OCI-M2 (cell line): ENCODE data around the gene STX11.

Experiments
- DNase-seq: peaks from one replicate; lab custom pipeline; 2025; ENCODE audit not compliant: unreplicated experiment; lab: John Stamatoyannopoulos, UW

STX11 gene

DNA sequence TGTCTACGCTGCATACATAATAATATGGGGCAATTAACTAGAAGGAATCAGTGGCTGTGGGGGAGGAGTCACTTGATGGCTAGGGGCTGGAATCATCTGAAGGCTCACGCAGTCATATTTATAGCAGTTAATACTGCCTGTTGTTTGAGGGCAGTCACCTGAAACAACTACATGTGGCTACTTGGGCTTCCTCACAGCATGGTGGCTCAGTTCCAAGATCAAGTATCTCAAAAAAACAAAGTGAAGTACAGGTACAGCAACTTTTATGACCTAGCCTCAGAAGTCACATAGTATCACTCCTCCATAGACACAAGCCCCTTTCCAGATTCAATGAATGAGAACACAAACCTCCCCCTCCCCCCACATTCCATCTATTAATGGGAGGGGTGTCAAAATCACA is 63.7 kb downstream of the STX11 start:
- no peak for DNase-seq

DNA sequence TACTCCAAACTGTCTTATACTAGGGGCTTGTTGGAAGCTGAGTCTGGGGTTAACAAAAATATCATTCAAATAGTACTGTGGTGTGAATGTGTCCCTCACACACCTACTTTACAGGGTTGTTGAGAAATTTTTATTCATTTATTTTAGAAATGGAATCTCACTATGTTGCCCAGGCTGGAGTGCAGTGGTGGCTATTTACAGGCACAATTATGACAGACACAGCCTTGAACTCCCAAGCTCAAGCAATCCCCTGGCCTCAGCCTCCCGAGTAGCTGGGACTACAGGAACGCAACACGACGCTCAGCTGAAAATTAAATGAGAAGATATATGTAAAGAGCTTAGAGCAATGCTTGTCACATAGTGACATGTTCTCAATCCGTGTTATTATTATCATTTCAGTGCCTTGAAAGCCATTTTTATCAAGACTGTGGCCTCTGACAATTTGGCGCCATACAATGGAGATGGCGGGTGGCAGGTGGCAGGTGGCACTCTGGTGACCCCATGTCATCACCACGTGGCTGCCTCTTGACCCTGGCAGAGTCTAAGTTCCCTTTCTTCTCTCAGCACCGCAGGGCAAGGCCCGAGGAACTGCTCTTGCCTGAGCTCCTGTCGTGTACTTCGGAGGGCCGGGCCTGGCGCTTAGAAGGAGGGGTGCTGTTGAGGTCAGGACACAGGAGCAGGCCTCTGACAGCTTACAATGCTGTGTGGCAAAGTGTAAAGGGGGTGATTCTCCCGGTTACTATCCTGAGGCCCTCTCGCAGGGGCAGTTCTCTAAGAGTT is 64.5 kb downstream of the STX11 start:
- DNase-seq, result no peak

DNA sequence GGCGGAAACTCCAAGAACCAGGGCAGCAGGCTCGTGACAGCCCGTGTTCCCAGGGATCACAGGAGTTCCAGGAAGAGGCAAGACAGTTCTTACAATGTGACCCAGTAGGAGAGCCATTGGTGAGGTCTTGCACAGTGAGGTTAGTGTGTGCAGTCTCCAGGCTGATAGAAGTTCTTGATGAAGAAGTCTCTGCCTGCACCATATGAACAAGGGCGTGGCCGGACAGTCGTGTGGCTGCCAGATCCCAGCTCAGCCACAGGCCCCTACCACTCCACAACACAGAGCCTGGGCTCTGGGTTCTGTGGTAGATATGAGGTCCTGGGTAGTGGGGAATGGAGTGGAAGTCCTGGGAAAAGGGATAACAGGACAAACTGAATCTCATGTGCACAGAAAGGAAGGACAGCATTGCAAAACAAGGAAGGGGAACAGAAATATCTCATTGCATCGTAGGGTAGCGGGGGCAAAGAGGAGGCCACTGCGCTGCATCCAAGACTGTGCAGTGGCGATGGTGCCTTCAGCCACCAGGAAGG is 65.2 kb downstream of the STX11 start:
- no peak for DNase-seq

DNA sequence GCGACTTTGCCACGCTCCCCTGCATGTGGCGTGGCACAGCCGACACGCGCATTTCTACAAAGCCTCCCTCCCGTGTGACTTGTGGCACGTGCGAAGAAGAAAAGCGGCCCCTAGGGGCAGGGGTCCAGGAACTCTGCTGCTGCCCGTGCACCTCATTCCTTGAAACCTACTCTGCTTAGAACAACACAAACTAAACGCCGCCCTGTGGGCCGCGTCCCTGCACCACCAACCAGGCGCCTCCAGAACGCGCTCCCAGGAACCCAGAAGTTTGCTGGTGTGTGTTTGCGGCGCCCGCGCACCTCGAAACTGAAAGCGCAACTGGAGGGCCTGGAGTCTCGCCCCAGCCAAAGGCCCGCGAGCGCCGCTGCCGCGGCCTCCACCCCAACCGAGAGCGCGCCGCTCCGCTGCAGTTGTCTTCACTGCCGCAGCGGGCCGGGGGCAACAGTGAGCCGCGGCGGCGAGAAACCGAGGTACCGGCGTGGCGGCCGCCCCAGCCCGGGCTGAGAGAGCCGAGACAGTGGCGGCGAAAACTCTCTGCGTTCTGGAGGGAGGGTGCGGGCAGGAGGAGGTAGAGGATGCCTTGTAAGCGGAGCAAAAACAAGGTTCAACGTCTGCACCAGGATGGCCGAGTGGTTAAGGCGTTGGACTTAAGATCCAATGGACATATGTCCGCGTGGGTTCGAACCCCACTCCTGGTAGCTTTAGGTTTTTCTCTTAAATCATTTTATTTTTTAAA is 65.8 kb downstream of the STX11 start:
- DNase-seq, result peak; percentile 98

DNA sequence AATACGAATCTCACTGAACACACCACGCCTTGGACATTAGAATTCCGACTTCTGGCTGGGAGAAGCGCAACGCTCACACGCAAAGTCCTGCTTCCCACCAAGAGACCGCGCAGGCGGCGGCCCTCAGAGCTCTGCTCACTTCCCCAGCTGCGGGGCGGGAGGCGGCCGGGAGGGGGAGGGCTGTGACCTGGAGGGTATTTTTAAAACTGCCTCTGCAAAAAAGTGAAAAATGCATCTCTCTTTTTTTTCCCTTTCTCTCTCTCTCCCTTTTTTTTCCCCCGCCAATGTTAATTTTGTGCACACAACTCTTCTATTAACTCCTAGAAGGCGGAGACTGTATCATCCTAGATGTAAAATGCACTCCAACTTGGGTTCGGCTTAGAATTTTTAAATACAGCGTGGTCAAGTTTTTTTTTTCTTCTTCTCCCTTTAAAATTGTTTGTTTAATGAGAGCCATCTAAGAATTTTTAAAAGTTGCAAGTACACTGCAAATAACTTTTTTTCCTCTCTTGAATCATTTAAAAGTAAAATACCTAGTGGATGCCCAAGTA is 66.4 kb downstream of the STX11 start:
- no peak for DNase-seq

DNA sequence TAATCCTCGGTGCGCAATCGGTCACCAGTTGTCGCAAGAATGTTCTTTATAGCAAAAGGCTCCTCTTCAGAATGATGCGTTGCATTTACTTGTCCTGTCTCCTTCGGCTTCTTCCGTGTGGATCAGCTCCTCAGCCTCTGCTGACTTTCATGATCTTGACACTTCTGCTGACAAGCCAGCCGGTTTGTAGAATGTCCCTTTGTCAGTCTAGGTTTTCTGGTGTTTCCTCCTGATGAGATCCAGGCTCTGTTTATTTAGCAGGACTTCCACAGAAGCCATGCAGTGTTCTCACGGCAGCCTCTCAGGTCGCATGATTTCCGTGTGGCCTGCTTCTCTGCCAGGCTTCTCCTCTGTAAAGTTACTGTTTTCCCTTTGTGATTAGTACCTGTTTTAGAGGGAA is 66.9 kb downstream of the STX11 start:
- no peak for DNase-seq

DNA sequence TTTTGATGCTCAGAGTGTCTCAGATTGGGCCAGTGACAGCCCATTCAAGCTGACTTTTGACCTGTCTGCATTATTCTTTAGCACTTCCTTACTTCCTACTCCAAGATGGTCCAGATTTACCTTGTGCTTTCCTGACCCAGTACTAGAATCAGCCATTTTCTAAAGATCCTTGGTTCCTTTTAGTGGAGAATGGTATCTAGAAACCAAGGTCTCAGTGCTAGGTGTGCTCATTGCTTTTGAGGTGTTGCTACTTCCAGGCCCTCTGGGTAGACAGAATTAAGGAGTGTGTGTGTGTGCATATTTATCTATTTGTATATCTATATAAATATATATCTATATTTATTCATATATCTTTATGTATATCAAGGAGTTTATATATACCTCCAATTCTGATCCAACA is 67.5 kb downstream of the STX11 start:
- no peak for DNase-seq

DNA sequence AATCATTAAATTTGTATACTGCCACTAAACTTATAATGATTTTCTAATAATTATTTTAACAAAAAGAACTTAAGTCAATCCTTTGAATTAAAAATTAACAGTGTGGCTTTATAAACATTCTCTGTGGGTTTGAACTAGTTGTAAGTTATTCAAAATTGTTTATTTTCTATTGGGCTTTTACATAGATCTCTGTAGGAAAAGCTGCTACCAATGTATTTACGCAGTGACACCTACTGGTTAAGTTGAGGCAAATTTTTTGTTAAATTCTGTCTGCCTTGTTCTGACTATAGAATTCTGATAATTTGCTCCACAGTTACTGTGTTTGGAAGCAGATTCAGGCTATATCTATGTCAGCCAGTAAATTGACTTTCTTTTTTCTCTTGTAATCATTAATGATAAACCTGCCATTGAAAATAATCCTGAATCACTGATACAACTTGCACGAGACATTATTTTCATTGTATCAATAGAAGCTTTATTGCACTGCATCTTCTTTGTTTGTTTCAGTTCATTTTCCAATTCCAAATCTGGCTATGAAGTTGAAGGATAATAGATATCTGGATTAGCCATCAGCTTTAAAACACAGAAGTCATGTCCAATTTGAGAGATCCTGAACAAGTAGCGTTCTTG is 68.9 kb downstream of the STX11 start:
- peak; percentile 33 for DNase-seq

DNA sequence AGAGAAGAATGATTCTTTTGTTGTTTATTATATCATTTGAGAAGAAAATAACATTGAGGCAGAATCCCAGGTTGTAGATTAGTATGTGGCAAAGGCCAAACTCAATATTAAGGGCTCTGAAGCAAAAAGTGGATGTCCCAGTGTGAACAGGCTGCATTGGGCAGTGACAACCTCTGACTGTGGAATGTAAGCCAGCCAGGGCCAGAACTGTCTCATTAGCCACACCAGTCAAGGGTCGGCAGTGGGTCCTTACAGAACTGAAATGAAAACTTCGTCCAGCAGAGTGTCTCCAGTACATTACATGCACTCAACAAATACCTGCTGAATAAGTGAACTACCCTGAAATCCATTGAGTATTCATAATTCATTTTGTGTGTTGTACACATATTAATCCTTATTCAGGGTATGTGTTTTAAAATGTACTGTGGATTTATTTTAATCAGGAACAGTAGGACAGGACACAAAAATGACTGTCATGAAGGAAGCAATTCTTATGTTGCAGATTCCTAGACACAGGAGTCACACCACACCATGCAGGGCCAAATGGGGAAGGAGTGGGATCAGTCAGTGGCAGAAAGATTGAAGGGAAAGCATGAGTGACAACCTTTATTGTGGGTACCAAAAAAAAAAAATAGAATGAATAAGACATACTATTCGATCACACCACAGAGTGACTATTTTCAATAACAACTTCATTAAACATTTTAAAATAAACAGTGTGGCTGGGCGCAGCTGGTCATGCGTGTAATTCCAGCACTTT is 69.9 kb downstream of the STX11 start:
- no peak for DNase-seq

DNA sequence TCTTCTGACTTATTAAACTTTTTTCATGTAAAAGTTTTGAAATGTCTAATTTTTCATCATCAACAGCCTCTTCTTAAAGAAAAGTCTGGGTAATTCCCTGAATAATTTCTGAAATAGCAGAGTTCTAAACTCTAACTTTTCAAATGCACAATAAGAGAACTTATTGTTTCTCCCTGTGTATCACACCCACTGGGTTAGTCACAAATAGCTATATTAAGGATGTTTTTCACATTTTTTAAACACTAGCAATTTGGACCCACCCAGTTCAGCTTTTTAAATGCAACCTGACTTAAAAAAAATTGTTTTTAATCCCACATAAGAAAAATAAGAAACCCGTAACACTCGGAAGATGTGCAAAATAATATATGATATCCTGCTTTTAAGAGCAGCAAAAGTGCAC is 73.4 kb downstream of the STX11 start:
- DNase-seq, result no peak

DNA sequence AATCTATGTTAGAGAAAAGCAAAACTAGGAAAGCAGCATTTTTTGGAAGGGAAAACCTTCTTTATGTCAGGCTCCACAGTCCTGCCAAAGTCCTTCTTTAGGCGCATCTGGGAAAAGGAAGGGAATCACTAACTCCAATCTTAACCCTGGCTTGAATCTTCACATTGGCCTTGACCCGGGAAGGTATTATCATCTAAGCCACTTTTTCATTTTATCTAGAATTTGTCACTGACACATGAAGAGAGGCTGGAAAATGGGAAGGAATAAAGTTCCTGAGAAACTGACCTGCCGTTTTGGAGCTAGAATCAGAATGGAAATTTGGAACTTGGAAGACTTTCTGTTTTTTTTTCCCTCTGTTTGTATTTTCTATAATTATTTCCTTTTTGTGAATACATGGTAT is 81.4 kb downstream of the STX11 start:
- no peak for DNase-seq

DNA sequence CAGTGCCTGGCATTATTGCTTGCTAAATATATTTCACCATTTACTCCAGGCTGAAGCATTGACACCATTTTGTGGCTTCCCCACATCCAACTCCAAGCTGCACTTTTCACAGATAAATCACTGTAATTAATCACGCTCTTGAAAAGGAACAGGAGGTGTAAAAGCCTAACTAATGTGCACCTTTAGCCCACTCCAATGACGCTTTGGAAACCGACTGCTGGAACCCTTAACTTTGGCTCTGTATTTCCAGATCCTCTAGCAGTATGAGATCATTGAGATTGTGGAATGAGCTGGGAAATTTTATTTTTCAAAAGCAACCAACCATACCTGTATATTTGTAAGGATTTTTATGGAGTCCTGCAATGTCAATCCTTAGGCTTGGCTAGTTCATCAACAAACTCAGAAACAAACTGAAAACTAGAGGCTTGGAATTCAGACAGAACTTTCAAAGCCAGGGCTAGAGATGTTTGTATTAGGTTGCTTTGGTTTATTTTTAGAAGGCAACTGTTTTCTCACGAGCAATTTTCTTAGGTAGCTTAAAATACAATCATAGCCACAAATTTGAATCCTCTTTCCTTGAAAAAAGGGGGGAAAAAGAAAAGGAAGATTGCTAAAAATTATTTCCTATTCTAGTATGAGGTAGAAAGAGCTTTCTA is 82.0 kb downstream of the STX11 start:
- DNase-seq, result no peak

DNA sequence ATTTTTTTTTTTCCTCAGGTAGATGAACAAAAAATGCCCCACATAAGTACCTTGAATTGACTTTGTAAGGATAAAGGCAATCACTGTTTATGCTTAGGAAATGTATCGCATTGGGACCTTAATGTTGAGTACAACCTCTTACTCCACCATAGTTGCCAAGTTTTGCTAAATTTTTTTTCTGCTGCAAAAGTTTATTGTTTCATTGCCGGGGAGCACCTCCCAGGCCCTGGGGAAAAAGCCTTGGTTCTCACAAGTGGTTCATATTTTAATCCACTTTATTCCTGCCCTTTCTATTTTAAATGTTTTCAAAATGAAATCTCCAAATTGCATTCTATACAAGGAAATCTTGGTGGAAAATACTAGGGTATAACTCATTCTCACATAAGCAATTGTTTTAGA is 82.5 kb downstream of the STX11 start:
- no peak for DNase-seq

DNA sequence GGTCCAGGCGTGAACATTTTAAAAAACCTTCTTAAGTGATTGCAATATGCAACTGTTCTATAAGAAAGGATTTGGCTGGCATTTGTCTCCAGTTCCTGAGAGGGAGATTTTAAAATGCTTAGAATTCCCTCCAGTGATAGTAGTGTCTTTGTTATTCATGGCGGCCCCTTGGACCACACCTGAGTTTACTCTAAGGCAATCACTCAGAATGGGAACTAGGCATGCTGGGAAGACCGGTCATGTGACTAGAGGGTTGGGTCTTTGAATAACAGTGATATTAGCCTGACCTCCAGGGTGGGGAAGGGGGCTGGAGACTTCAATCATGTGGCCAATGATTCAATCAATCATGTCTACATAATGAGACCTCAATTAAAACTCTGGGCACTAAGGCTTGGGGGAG is 84.1 kb downstream of the STX11 start:
- DNase-seq, result no peak

DNA sequence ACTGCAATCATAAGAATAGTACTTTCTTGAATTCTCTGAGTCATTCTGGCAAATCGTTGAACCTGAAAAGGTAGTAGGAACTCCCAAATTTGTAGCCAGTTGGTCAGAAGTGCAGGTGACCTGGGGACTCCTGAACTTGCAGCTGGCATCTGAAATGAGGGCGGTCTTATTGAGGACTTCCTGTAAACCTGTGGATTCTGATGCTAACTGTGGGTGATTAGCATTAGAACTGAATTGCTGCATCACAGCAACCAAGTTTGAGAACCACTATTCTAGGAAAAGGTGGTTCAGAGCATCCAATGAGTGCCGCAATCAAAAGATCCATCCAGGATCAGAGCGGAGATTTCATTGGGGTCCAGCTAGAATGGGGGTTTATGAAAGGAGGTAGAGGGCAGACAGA is 84.6 kb downstream of the STX11 start:
- no peak for DNase-seq
